Measurements from ENCODE around the gene TTL. TPM values are rescaled to one million over a fixed set of nuclear protein-coding genes. Genes with fewer than 3 reads are reported as not detected.
A peak's percentile ranks its signal among the peaks of the same experiment; 100 is the strongest.

The TTL gene
- polyA plus RNA-seq, 1 of the 3 experiments (the other 2 are of a cell fraction), result 15.4 TPM

DNA sequence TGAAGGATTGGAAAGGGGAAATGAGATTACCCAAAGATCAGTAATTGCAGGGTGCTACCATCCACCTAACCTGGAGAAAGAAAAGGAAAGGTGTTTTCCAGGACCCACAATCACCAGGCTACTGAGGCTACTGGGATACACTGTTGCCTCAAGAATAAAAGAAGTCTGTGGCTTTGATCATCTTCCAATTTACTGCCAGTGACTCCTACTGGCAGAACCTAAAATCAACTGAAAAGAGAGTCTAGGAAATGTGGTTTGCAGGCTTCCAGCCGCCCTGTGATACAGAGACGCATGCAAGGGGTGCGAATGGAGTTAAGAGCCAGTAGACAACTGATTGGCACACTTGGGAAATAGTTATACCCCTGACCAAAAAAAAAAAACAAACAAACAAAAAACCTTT lies 16.6 kb upstream of the TTL start:
- DNase-seq, result peak; percentile 20
- Histone ChIP-seq H3K9me3 (no peaks in the 10 kb centered on the region), H3K9ac (no peak overlapping the region), H2AFZ (ENCODE audit: low read depth) (no peak overlapping the region), H3K79me2 (ENCODE audit: insufficient read depth) (no peaks in the 10 kb centered on the region), H3K27me3 (ENCODE audit: insufficient read depth) (no peaks in the 10 kb centered on the region), H3K9me2 (no peaks in the 10 kb centered on the region), H3K4me1 (ENCODE audit: control insufficient read depth in 1 of 2, insufficient read depth in 2 of 2, low read depth in 1 of 2, low read length in 1 of 2) (no peaks in the 10 kb centered on the region), H3F3A (replicated peaks; ENCODE audit: insufficient read depth) (no peaks in the 10 kb centered on the region), H4K20me1 (ENCODE audit: insufficient read depth) (no peaks in the 10 kb centered on the region), H3K36me3 (replicated peaks in 1 of 2; ENCODE audit: control insufficient read depth in 1 of 2, insufficient read depth in 2 of 2, low read length in 1 of 2) (no peaks in the 10 kb centered on the region), H3K4me3 (ENCODE audit: low read depth in 2 of 2, low read length in 1 of 2) (no peak overlapping the region), H3K4me2 (no peak overlapping the region), H3K27ac (ENCODE audit: low read depth in 2 of 2, low read length in 1 of 2) (no peak overlapping the region)
- TF ChIP-seq, protein P1, sequence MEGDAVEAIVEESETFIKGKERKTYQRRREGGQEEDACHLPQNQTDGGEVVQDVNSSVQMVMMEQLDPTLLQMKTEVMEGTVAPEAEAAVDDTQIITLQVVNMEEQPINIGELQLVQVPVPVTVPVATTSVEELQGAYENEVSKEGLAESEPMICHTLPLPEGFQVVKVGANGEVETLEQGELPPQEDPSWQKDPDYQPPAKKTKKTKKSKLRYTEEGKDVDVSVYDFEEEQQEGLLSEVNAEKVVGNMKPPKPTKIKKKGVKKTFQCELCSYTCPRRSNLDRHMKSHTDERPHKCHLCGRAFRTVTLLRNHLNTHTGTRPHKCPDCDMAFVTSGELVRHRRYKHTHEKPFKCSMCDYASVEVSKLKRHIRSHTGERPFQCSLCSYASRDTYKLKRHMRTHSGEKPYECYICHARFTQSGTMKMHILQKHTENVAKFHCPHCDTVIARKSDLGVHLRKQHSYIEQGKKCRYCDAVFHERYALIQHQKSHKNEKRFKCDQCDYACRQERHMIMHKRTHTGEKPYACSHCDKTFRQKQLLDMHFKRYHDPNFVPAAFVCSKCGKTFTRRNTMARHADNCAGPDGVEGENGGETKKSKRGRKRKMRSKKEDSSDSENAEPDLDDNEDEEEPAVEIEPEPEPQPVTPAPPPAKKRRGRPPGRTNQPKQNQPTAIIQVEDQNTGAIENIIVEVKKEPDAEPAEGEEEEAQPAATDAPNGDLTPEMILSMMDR (IDR thresholded peaks at IDR 0.05), result peak; percentile 34
- TF ChIP-seq RXRA (IDR thresholded peaks at IDR 0.05; ENCODE audit: borderline replicate concordance, low read depth), result no peak
- WGBS (ENCODE audit: low lambda C conversion rate), result 90% methylated on average over 3 of the region's 3 CpGs
- ChIA-PET CTCF (interaction anchor here (1.1 kb wide), 1 partner anchor 9 kb away, joined by 3 read pairs; no protein-coding TSS in a partner anchor), POLR2A (no interaction called here)

DNA sequence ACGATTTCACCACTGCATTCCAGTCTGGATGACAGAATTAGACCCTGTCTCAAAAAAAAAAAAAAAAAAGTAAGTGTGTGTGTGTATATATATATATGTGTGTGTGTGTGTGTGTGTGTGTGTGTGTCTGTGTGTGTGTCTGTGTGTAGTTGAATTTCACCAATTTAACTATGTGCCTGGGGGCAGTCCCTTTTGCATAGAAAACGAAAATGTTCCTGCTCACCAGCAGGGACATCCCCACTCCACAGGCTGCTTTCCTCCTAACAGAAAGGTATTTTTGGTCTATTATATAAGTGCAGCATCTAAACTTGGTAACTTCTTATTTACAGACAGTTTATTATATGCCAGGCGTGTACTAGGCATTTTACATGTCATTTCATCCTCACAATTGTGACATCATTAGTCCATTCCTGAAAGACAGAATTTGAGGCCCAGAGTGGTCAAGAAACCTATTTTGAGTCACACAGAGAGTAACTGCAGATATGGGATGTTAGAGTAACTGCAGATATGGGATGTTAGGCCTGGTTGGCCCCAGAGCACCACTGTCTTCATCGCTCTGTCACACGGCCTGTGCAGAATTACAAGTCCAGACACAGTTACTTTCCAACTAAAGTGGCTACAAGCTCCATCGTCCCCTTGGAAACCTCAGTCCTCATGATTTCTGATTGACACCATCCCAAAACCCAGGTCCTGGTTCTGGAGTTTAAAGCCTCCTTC lies 9.3 kb upstream of the TTL start:
- Histone ChIP-seq H3K4me2 (no peak overlapping the region), H3K27me3 (ENCODE audit: insufficient read depth) (no peaks in the 10 kb centered on the region), H3K9me2 (no peaks in the 10 kb centered on the region), H3K4me3 (ENCODE audit: low read depth in 2 of 2, low read length in 1 of 2) (no peak overlapping the region), H3K36me3 (replicated peaks in 1 of 2; ENCODE audit: control insufficient read depth in 1 of 2, insufficient read depth in 2 of 2, low read length in 1 of 2) (no peaks in the 10 kb centered on the region), H4K20me1 (ENCODE audit: insufficient read depth) (no peaks in the 10 kb centered on the region), H3K9me3 (no peaks in the 10 kb centered on the region), H2AFZ (ENCODE audit: low read depth) (no peak overlapping the region), H3F3A (replicated peaks; ENCODE audit: insufficient read depth) (no peaks in the 10 kb centered on the region), H3K4me1 (ENCODE audit: control insufficient read depth in 1 of 2, insufficient read depth in 2 of 2, low read depth in 1 of 2, low read length in 1 of 2) (no peaks in the 10 kb centered on the region), H3K79me2 (ENCODE audit: insufficient read depth) (no peaks in the 10 kb centered on the region), H3K9ac (no peak overlapping the region), H3K27ac (ENCODE audit: low read depth in 2 of 2, low read length in 1 of 2) (no peak overlapping the region)
- ChIA-PET POLR2A (interaction anchor here (0.6 kb wide), 1 partner anchor 580 kb away, joined by 3 read pairs; no protein-coding TSS in a partner anchor), CTCF (interaction anchor here (1.3 kb wide), 1 partner anchor 213 kb away, joined by 6 read pairs; no protein-coding TSS in a partner anchor)
- no peak for DNase-seq
- 86% methylated on average over 6 of the region's 6 CpGs for WGBS (ENCODE audit: low lambda C conversion rate)
- TF ChIP-seq NFIC (IDR thresholded peaks at IDR 0.05; ENCODE audit: borderline replicate concordance) (no peak), FOSL2 (IDR thresholded peaks at IDR 0.05; ENCODE audit: borderline replicate concordance, low read depth) (no peak), SIN3A (IDR thresholded peaks at IDR 0.05; ENCODE audit: borderline replicate concordance, low read depth, low read length) (no peak), YY1 (IDR thresholded peaks at IDR 0.05; ENCODE audit: low read depth) (no peak), RAD21 (IDR thresholded peaks at IDR 0.05; ENCODE audit: low read length) (no peak), JUND (IDR thresholded peaks at IDR 0.05) (no peak), ELF1 (IDR thresholded peaks at IDR 0.05) (no peak), RFX5 (IDR thresholded peaks at IDR 0.05; ENCODE audit: low read length) (no peak), POLR2AphosphoS5 (IDR thresholded peaks at IDR 0.05; ENCODE audit: low read depth, low read length) (no peak), GATA2 (CRISPR knock-in tag; IDR thresholded peaks at IDR 0.05) (no peak), RXRA (IDR thresholded peaks at IDR 0.05; ENCODE audit: borderline replicate concordance, low read depth) (no peak), NRF1 (IDR thresholded peaks at IDR 0.05; ENCODE audit: low read depth, low read length) (no peak), TCF12 (IDR thresholded peaks at IDR 0.05) (no peak)
- TF ChIP-seq, protein P2, sequence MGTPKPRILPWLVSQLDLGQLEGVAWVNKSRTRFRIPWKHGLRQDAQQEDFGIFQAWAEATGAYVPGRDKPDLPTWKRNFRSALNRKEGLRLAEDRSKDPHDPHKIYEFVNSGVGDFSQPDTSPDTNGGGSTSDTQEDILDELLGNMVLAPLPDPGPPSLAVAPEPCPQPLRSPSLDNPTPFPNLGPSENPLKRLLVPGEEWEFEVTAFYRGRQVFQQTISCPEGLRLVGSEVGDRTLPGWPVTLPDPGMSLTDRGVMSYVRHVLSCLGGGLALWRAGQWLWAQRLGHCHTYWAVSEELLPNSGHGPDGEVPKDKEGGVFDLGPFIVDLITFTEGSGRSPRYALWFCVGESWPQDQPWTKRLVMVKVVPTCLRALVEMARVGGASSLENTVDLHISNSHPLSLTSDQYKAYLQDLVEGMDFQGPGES (IDR thresholded peaks at IDR 0.05; ENCODE audit: low read depth, low read length), result no peak
- TF ChIP-seq, protein P3, sequence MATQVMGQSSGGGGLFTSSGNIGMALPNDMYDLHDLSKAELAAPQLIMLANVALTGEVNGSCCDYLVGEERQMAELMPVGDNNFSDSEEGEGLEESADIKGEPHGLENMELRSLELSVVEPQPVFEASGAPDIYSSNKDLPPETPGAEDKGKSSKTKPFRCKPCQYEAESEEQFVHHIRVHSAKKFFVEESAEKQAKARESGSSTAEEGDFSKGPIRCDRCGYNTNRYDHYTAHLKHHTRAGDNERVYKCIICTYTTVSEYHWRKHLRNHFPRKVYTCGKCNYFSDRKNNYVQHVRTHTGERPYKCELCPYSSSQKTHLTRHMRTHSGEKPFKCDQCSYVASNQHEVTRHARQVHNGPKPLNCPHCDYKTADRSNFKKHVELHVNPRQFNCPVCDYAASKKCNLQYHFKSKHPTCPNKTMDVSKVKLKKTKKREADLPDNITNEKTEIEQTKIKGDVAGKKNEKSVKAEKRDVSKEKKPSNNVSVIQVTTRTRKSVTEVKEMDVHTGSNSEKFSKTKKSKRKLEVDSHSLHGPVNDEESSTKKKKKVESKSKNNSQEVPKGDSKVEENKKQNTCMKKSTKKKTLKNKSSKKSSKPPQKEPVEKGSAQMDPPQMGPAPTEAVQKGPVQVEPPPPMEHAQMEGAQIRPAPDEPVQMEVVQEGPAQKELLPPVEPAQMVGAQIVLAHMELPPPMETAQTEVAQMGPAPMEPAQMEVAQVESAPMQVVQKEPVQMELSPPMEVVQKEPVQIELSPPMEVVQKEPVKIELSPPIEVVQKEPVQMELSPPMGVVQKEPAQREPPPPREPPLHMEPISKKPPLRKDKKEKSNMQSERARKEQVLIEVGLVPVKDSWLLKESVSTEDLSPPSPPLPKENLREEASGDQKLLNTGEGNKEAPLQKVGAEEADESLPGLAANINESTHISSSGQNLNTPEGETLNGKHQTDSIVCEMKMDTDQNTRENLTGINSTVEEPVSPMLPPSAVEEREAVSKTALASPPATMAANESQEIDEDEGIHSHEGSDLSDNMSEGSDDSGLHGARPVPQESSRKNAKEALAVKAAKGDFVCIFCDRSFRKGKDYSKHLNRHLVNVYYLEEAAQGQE (IDR thresholded peaks at IDR 0.05; ENCODE audit: low read depth, low read length), result no peak
- TF ChIP-seq, protein P4, sequence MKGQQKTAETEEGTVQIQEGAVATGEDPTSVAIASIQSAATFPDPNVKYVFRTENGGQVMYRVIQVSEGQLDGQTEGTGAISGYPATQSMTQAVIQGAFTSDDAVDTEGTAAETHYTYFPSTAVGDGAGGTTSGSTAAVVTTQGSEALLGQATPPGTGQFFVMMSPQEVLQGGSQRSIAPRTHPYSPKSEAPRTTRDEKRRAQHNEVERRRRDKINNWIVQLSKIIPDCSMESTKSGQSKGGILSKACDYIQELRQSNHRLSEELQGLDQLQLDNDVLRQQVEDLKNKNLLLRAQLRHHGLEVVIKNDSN (IDR thresholded peaks at IDR 0.05; ENCODE audit: borderline replicate concordance, low read depth), result no peak
- TF ChIP-seq, protein P1 (IDR thresholded peaks at IDR 0.05), result no peak

Measured in SK-N-SH (cell line).